OCI-LY3 (cell line): Measurements from ENCODE around the gene TRIM24.

ENCODE experiments used
- H2AFZ ChIP-seq: fragments of 200-600, 300-600 bp; shearing (Covaris generic); 2 replicates; pipeline ENCODE4 v1.6.0; 2014; ENCODE audit warnings: antibody characterized with exemption, low read depth, low read length
- H3K27ac ChIP-seq: fragments of 200-600, 300-600 bp; sonication (generic); 2 replicates; pipeline ENCODE4 v1.5.1; 2014; ENCODE audit warnings: mild to moderate bottlenecking, low read length, moderate library complexity, mixed read lengths
- H3K27me3 ChIP-seq: fragments of 200-600, 300-600 bp; sonication (generic); 2 replicates; pipeline ENCODE4 v1.6.1; 2014; ENCODE audit warnings: low read depth, low read length, mixed read lengths
- H3K36me3 ChIP-seq: fragments of 200-600, 300-600 bp; sonication (generic); replicated peaks from 2 replicates; pipeline ENCODE3; 2014; ENCODE audit warnings: low read depth, low read length, mixed read lengths
- H3K4me1 ChIP-seq: fragments of 300-600, 200-600 bp; sonication (generic); 2 replicates; pipeline ENCODE4 v1.6.1; 2014; ENCODE audit warnings: low read length, mixed read lengths
- H3K4me2 ChIP-seq: fragments of 200-600, 300-600 bp; sonication (generic); 2 replicates; pipeline ENCODE4 v1.6.1; 2014; ENCODE audit warnings: low read length, mixed read lengths
- H3K4me3 ChIP-seq: fragments of 300-600, 200-600 bp; sonication (generic); 2 replicates; pipeline ENCODE4 v1.5.1; 2014; ENCODE audit warnings: antibody characterized with exemption, mild to moderate bottlenecking, low read length, moderate library complexity
- H3K79me2 ChIP-seq: fragments of 300-600, 200-600 bp; shearing (Covaris generic); 2 replicates; pipeline ENCODE4 v1.6.1; 2014; ENCODE audit warnings: mild to moderate bottlenecking, low read length, mixed read lengths
- H3K9ac ChIP-seq: fragments of 300-600, 200-600 bp; shearing (Covaris generic); 2 replicates; pipeline ENCODE4 v1.6.0; 2014; ENCODE audit warnings: mild to moderate bottlenecking, low read length, moderate library complexity
- H3K9me3 ChIP-seq: fragments of 200-600, 300-600 bp; shearing (Covaris generic); 2 replicates; pipeline ENCODE4 v1.6.1; 2014; ENCODE audit warnings: low read length, mixed read lengths; ENCODE audit not compliant: insufficient read depth
- H4K20me1 ChIP-seq: fragments of 200-600, 300-600 bp; sonication (generic); 2 replicates; pipeline ENCODE4 v1.6.1; 2016; ENCODE audit warnings: low read length, mixed read lengths; ENCODE audit not compliant: insufficient read depth
- EZH2phosphoT487 ChIP-seq: fragments of 200-600 bp; shearing (Covaris generic); IDR thresholded peaks from 2 replicates; pipeline ENCODE4 v1.6.1; 2018; ENCODE audit warnings: antibody characterized with exemption, mixed run types, low read depth
- TF ChIP-seq, protein P1 (sequence below): fragments of 200-600, 300-600 bp; sonication (generic); IDR thresholded peaks from 2 replicates; pipeline ENCODE4 v1.5.1; 2014; ENCODE audit warnings: antibody characterized with exemption, low read length, low read depth

TRIM24 gene

GRCh38 chr7:138616085-138616484 lies 156.0 kb downstream of the TRIM24 start:
- Histone ChIP-seq H3K4me2 (no peak overlapping the region), H3K27me3 (no peaks in the 10 kb centered on the region), H3K9ac (no peak overlapping the region), H3K36me3 (no peaks in the 10 kb centered on the region), H3K4me1 (no peaks in the 10 kb centered on the region), H3K79me2 (no peaks in the 10 kb centered on the region), H4K20me1 (no peaks in the 10 kb centered on the region), H3K27ac (no peak overlapping the region), H2AFZ (no peak overlapping the region), H3K4me3 (no peak overlapping the region), H3K9me3 (no peaks in the 10 kb centered on the region)
- no peak for TF ChIP-seq EZH2phosphoT487
- TF ChIP-seq, protein P1, sequence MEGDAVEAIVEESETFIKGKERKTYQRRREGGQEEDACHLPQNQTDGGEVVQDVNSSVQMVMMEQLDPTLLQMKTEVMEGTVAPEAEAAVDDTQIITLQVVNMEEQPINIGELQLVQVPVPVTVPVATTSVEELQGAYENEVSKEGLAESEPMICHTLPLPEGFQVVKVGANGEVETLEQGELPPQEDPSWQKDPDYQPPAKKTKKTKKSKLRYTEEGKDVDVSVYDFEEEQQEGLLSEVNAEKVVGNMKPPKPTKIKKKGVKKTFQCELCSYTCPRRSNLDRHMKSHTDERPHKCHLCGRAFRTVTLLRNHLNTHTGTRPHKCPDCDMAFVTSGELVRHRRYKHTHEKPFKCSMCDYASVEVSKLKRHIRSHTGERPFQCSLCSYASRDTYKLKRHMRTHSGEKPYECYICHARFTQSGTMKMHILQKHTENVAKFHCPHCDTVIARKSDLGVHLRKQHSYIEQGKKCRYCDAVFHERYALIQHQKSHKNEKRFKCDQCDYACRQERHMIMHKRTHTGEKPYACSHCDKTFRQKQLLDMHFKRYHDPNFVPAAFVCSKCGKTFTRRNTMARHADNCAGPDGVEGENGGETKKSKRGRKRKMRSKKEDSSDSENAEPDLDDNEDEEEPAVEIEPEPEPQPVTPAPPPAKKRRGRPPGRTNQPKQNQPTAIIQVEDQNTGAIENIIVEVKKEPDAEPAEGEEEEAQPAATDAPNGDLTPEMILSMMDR = no peak

- H3K9me3 ChIP-seq = no peaks in the 10 kb centered on the region
Observed at GRCh38 chr7:138618506-138618905, 158.4 kb downstream of the TRIM24 start.

DNA sequence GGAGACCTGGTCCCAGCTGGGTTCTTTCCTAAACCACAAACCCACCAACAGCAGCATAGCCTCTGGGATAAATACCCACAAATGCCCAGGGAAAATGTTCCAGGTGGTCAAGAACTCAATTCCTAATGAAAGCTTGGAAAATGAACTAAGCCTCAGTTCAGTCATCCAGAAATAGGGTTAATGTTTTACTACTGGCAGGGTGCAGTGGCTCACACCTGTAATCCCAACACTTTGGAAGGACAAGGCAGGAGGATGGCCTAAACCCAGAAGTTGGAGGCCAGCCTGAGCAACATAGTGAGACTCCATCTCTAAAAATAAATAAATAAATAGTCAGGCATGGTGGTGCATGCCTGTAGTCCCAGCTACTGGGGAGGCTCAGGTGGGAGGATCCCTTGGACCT lies 158.9 kb downstream of the TRIM24 start:
- no peak overlapping the region for H3K9ac ChIP-seq
- H3K27me3 ChIP-seq = no peaks in the 10 kb centered on the region
- TF ChIP-seq, protein P1 = no peak
- no peak for TF ChIP-seq EZH2phosphoT487
- H3K4me1 ChIP-seq = no peaks in the 10 kb centered on the region
- H3K4me2 ChIP-seq = no peak overlapping the region
- no peaks in the 10 kb centered on the region for H3K36me3 ChIP-seq
- no peaks in the 10 kb centered on the region for H3K79me2 ChIP-seq
- H3K9me3 ChIP-seq = no peaks in the 10 kb centered on the region
- H3K27ac ChIP-seq = no peak overlapping the region
- H2AFZ ChIP-seq = no peak overlapping the region
- no peak overlapping the region for H3K4me3 ChIP-seq
- no peaks in the 10 kb centered on the region for H4K20me1 ChIP-seq

More at GRCh38 chr7:138618506-138618905, 158.4 kb downstream of the TRIM24 start:
- Histone ChIP-seq H3K79me2 (no peaks in the 10 kb centered on the region), H3K27me3 (no peaks in the 10 kb centered on the region), H4K20me1 (no peaks in the 10 kb centered on the region), H3K27ac (no peak overlapping the region), H3K36me3 (no peaks in the 10 kb centered on the region), H3K9ac (no peak overlapping the region), H3K4me3 (no peak overlapping the region), H3K4me1 (no peaks in the 10 kb centered on the region), H3K4me2 (no peak overlapping the region), H2AFZ (no peak overlapping the region)
- TF ChIP-seq EZH2phosphoT487 = no peak
- TF ChIP-seq, protein P1 = no peak

DNA sequence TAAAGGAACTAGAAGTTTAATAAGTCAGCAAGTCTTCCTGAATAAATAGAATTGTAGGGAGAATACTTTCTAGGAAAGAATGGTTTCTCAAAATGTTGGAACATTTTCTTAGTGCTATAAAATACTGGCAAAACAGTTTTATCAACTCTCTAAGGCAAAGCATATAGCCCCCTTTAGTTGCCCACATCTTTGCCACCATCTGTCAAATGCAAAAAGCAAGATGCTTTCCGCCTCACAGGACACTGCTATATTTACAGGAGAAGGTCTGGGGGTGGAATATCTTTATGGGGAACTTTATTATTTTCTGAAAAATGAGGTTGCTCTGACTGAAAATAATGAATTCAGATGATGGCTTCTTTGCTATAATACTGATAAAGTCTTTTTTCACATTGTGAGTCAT lies 162.8 kb downstream of the TRIM24 start:
- H3K9ac ChIP-seq = no peak overlapping the region
- H4K20me1 ChIP-seq = no peaks in the 10 kb centered on the region
- no peaks in the 10 kb centered on the region for H3K9me3 ChIP-seq
- TF ChIP-seq, protein P1 = no peak
- no peak for TF ChIP-seq EZH2phosphoT487
- H3K27ac ChIP-seq = no peak overlapping the region
- H3K4me3 ChIP-seq = no peak overlapping the region
- H3K27me3 ChIP-seq = no peaks in the 10 kb centered on the region
- H3K36me3 ChIP-seq = no peaks in the 10 kb centered on the region
- H3K79me2 ChIP-seq = no peaks in the 10 kb centered on the region
- no peak overlapping the region for H2AFZ ChIP-seq
- H3K4me2 ChIP-seq = no peak overlapping the region
- peaks cover 12% of the 10 kb centered on the region for H3K4me1 ChIP-seq
